HL-60 (cell line): ENCODE measurements around the gene PHKA2.

Experiments used
- DNase-seq, 2 experiments: peaks; one replicate each; pipeline ENCODE4 v3.0.0-alpha.2; 2010 to 2020; ENCODE audit warnings: low read depth in 1 of 2, low spot score in 1 of 2
- H3K27ac ChIP-seq: fragments of 250-450 bp; sonication (Bioruptor Pico); replicated peaks from 2 replicates; pipeline ENCODE4 v1.5.1; 2020; ENCODE audit warnings: mild to moderate bottlenecking, moderate library complexity
- H3K27me3 ChIP-seq: fragments of 250-450 bp; sonication (Bioruptor Pico); 2 replicates; pipeline ENCODE4 v1.5.1; 2021; ENCODE audit warnings: mild to moderate bottlenecking, moderate library complexity; ENCODE audit not compliant: insufficient read depth, poor library complexity, severe bottlenecking
- H3K4me3 ChIP-seq: replicated peaks from 2 replicates; pipeline ENCODE4 v1.5.1; 2011; ENCODE audit warnings: mild to moderate bottlenecking, control low read depth, low read length; ENCODE audit not compliant: insufficient read depth
- CTCF ChIP-seq: IDR thresholded peaks from one replicate; pipeline ENCODE4 v1.5.1; 2011; ENCODE audit warnings: low read length, control low read depth, inconsistent platforms; ENCODE audit not compliant: insufficient read depth
- GABPA ChIP-seq: IDR thresholded peaks from 2 replicates; pipeline ENCODE4 v1.6.1; 2012; ENCODE audit warnings: low read depth
- POLR2AphosphoS5 ChIP-seq: IDR thresholded peaks from 2 replicates; pipeline ENCODE4 v1.6.1; 2012; ENCODE audit warnings: low read depth
- SPI1 ChIP-seq: IDR thresholded peaks from 2 replicates; pipeline ENCODE4 v1.6.1; 2012; ENCODE audit warnings: low read depth, mild to moderate bottlenecking, borderline replicate concordance
- TF ChIP-seq, protein P1 (sequence below): IDR thresholded peaks from 2 replicates; pipeline ENCODE4 v1.6.1; 2012; ENCODE audit warnings: low read depth; ENCODE audit not compliant: insufficient replicate concordance

The PHKA2 gene

GRCh38 chrX:18941896-18942295 is 42.0 kb downstream of the PHKA2 start:
- H3K27me3 ChIP-seq: no peaks in the 10 kb centered on the region
- no peak for DNase-seq
- no peak overlapping the region for H3K27ac ChIP-seq
- H3K4me3 ChIP-seq: no peak overlapping the region
- no peak for TF ChIP-seq SPI1
- no peak for TF ChIP-seq GABPA
- no peak for TF ChIP-seq CTCF
- TF ChIP-seq, protein P1, sequence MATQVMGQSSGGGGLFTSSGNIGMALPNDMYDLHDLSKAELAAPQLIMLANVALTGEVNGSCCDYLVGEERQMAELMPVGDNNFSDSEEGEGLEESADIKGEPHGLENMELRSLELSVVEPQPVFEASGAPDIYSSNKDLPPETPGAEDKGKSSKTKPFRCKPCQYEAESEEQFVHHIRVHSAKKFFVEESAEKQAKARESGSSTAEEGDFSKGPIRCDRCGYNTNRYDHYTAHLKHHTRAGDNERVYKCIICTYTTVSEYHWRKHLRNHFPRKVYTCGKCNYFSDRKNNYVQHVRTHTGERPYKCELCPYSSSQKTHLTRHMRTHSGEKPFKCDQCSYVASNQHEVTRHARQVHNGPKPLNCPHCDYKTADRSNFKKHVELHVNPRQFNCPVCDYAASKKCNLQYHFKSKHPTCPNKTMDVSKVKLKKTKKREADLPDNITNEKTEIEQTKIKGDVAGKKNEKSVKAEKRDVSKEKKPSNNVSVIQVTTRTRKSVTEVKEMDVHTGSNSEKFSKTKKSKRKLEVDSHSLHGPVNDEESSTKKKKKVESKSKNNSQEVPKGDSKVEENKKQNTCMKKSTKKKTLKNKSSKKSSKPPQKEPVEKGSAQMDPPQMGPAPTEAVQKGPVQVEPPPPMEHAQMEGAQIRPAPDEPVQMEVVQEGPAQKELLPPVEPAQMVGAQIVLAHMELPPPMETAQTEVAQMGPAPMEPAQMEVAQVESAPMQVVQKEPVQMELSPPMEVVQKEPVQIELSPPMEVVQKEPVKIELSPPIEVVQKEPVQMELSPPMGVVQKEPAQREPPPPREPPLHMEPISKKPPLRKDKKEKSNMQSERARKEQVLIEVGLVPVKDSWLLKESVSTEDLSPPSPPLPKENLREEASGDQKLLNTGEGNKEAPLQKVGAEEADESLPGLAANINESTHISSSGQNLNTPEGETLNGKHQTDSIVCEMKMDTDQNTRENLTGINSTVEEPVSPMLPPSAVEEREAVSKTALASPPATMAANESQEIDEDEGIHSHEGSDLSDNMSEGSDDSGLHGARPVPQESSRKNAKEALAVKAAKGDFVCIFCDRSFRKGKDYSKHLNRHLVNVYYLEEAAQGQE: no peak
- TF ChIP-seq POLR2AphosphoS5: no peak

GRCh38 chrX:18938710-18939109 is 45.2 kb downstream of the PHKA2 start:
- Histone ChIP-seq H3K27ac (no peak overlapping the region), H3K27me3 (no peaks in the 10 kb centered on the region), H3K4me3 (no peak overlapping the region)
- no peak for DNase-seq
- TF ChIP-seq CTCF (no peak), SPI1 (no peak), POLR2AphosphoS5 (no peak), GABPA (no peak)
- TF ChIP-seq, protein P1: no peak

DNA sequence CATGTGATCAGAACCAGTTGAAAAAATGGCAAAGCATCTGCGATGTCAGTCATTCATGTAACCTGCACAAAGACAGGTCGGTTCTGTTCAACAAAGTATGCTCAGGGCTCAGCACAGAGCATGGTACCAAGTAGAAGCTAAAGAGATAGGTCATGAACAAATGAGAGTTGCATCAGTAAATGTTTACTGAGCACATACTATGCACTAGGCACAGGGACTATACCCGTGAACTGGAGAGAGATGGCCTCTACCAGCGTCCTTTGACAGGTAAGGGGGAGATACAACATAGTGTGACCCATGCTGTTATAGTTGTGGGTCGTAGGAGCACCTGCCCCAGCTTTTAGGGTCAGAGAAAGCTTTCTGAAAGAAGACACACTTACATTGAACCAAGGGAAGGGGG is 46.7 kb downstream of the PHKA2 start:
- Histone ChIP-seq H3K4me3 (no peak overlapping the region), H3K27ac (no peak overlapping the region), H3K27me3 (no peaks in the 10 kb centered on the region)
- TF ChIP-seq POLR2AphosphoS5 (no peak), GABPA (no peak), SPI1 (no peak), CTCF (no peak)
- TF ChIP-seq, protein P1: no peak
- DNase-seq: no peak
